Thyroid gland (tissue), 4 donors: ENCODE results near the gene NOL12.

Experiments
- CTCF ChIP-seq, 6 experiments: fragments of 200-600 bp in 3 of 6; fragments of 450-650 bp in 3 of 6; sonication (generic) in 3 of 6; IDR thresholded peaks; one replicate each; pipeline ENCODE4 v1.5.1; 2016 to 2019; ENCODE audit warnings: antibody characterized with exemption in 6 of 6, mild to moderate bottlenecking in 2 of 6, inconsistent platforms in 1 of 6, moderate library complexity in 1 of 6
- POLR2A ChIP-seq, 2 donors: fragments of 450-650 bp; IDR thresholded peaks; one replicate each; pipeline ENCODE4 v1.6.1; 2017; ENCODE audit warnings: antibody characterized with exemption in 2 of 2, mild to moderate bottlenecking in 2 of 2, moderate library complexity in 1 of 2

- TF ChIP-seq CTCF (IDR thresholded peaks at IDR 0.05) (no peak), POLR2A (IDR thresholded peaks at IDR 0.05) (no peak)
Measured at GRCh38 chr22:37732699-37733607, 46.8 kb downstream of the NOL12 start.
